ENCODE measurements around the gene DLG2. TPM values are rescaled to one million over a fixed set of nuclear protein-coding genes. Genes with fewer than 3 reads are reported as not detected.

Gene DLG2
- total and polyA plus RNA-seq, 2 of the 4 experiments (the other 2 are of a cell fraction): 0.31 to 0.36 TPM

DNA sequence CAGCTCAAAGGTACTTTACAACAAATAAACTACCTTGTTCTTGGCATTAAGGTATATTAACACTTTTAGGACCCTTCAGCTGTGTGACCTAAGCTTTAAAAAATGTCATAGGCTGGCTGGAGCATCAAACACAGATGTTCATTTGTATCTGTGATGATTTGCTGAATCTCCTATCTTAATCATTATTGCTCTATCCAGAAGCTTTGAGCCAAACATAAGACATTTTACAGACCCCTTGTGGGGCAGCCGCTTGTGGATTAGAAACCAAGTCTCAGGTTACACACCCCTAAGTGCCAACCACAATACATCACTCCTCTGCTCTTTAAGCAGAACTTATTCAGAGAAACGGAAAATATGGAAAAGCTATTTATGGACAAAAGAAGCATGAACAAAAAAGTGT lies 1946.8 kb downstream of the DLG2 start:
- H4K20me1 ChIP-seq (ENCODE audit: insufficient read depth, low read length): no peaks in the 10 kb centered on the region
- ATAC-seq (ENCODE audit: low read depth): no peak
- POLR2A ChIA-PET (ENCODE audit: unreplicated experiment): no interaction called here

More for the DNA sequence above, 1946.8 kb downstream of the DLG2 start:
- Histone ChIP-seq H3K79me1 (ENCODE audit: low read depth in 1 of 2, low read length in 2 of 2) (no peaks in the 10 kb centered on the region), H2BK20ac (ENCODE audit: low read depth, low read length) (no peak overlapping the region), H2AFZ (replicated peaks; ENCODE audit: low read length, poor library complexity) (no peak overlapping the region), H3K23ac (ENCODE audit: low read depth, low read length) (no peak overlapping the region), H3K9ac (ENCODE audit: low read depth, low read length) (no peak overlapping the region), H2AK5ac (ENCODE audit: low read depth, low read length) (no peak overlapping the region), H2AK9ac (replicated peaks; ENCODE audit: low read depth, low read length, poor library complexity) (no peak overlapping the region), H3K4me3 (ENCODE audit: insufficient read depth, low read depth, low read length) (no peak overlapping the region), H3K4me1 (ENCODE audit: control insufficient read depth, insufficient read depth, low read length) (no peaks in the 10 kb centered on the region), H4K91ac (ENCODE audit: insufficient read depth, low read depth, low read length) (no peak overlapping the region), H4K5ac (ENCODE audit: low read depth, low read length) (no peak overlapping the region), H2BK120ac (ENCODE audit: low read depth, low read length) (no peak overlapping the region), H2BK15ac (ENCODE audit: low read depth, low read length) (no peak overlapping the region), H3K4me2 (ENCODE audit: low read depth, low read length) (no peak overlapping the region), H3K9me1 (ENCODE audit: insufficient read depth, low read length) (no peaks in the 10 kb centered on the region), H3K18ac (ENCODE audit: low read depth, low read length) (no peak overlapping the region), H2BK5ac (ENCODE audit: low read depth, low read length, poor library complexity, severe bottlenecking) (no peak overlapping the region), H3K56ac (ENCODE audit: extremely low read depth, insufficient read depth, low read length) (no peak overlapping the region), H3K4ac (ENCODE audit: low read depth, low read length) (no peak overlapping the region), H3K9me3 (ENCODE audit: control insufficient read depth, insufficient read depth, low read length) (no peaks in the 10 kb centered on the region), H3K27ac (ENCODE audit: insufficient read depth, low read length) (no peak overlapping the region), H3K27me3 (ENCODE audit: control insufficient read depth, insufficient read depth, low read length) (0 out of 2 replicates have a peak, but pooled peaks cover 4% of the 10 kb centered on the region), H4K8ac (ENCODE audit: low read depth in 2 of 2, low read length in 2 of 2) (no peak overlapping the region), H3K36me3 (ENCODE audit: control insufficient read depth, insufficient read depth, low read length) (no peaks in the 10 kb centered on the region), H3K14ac (replicated peaks; ENCODE audit: low read depth, low read length) (no peak overlapping the region)
- dilution Hi-C loops (cut with HindIII; ENCODE audit: low sequenced_read_pairs, unreplicated experiment) (no loop called here), in situ Hi-C loops (cut with MboI; ENCODE audit: low sequenced_read_pairs) (no loop called here), intact Hi-C loops (cut with micrococcal nuclease) (no loop called here)
- DNase-seq: no peak
- CTCF ChIA-PET: no interaction called here
- TF ChIP-seq RFX5 (IDR thresholded peaks at IDR 0.05; ENCODE audit: low read depth, low read length) (no peak), RAD21 (IDR thresholded peaks at IDR 0.05; ENCODE audit: low read length) (no peak), CHD1 (IDR thresholded peaks at IDR 0.05; ENCODE audit: low read depth, low read length) (no peak)
- WGBS, 2 experiments (ENCODE audit: extremely low coverage in 2 of 2, insufficient read length in 1 of 2): no CpG with 5 or more reads among the region's 2 CpGs
- BruUV-seq (replicated peaks): no TSS peak

Measured in IMR-90 (cell line).